OCI-LY1 (cell line): Measurements from ENCODE around the gene ODF4.

Source experiments
- CTCF ChIP-seq: fragments of 200-600 bp; sonication (generic), shearing (Covaris generic); IDR thresholded peaks from 2 replicates; pipeline ENCODE4 v1.5.1; 2017; ENCODE audit warnings: mild to moderate bottlenecking, antibody characterized with exemption, low read length, moderate library complexity, mixed read lengths
- EZH2 ChIP-seq: fragments of 200-600 bp; sonication (generic), shearing (Covaris generic); IDR thresholded peaks from 2 replicates; pipeline ENCODE4 v1.8.0; 2017; ENCODE audit warnings: borderline replicate concordance, mixed run types, mild to moderate bottlenecking, antibody characterized with exemption, low read length, moderate library complexity, mixed read lengths

DNA sequence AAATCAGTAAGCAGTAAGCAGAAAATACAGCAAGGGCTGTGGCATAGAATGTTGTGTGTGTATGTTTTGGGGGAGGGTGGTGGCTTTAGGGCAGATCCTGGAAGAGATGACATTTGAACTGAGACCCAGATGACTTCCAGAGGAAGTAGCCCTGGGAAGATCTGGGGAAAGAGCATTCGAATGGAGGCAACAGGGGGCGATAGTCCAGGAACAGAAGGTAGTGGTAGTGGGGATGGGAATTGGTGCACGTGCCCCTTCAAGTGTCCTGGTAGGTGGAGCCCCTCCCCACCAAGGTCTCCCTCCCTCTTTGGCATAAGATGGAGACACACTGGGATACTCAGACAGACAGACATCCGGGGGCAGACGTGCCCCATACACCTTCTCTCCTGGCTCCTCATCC is 15.5 kb upstream of the ODF4 start:
- TF ChIP-seq CTCF, result no peak
- no peak for TF ChIP-seq EZH2
